Common myeloid progenitor, CD34-positive (primary cell): ENCODE results near the gene OPCML.

ENCODE experiments used
- CTCF ChIA-PET: fragments of 350-600 bp; sonication (Branson Sonifier 250); formaldehyde crosslinking; loops from one replicate; lab custom pipeline; 2021; ENCODE audit warnings: antibody characterized with exemption; lab: Charles Lee
- POLR2A ChIA-PET: fragments of 350-600 bp; sonication (Branson Sonifier 250); formaldehyde crosslinking; loops from one replicate; lab custom pipeline; 2021; ENCODE audit warnings: antibody characterized with exemption; lab: Charles Lee
- DNase-seq, 3 donors: peaks; one replicate each; pipeline versions ENCODE4 v3.0.0 to v3.0.0-alpha.2; 2013
- H3K27ac ChIP-seq, 2 experiments: 1 replicate in 1 of 2; 2 replicates in 1 of 2; pipeline ENCODE4 v1.7.0; 2013; ENCODE audit warnings: inconsistent platforms in 2 of 2, low read length in 2 of 2, mild to moderate bottlenecking in 2 of 2, low read depth in 1 of 2, moderate library complexity in 1 of 2; ENCODE audit not compliant: severe bottlenecking in 2 of 2, insufficient read depth in 1 of 2, poor library complexity in 1 of 2
- H3K27me3 ChIP-seq, 5 experiments: replicated peaks in 2 of 5; 1 replicate in 3 of 5; 2 replicates in 2 of 5; pipeline versions ENCODE4 v1.6.1 to v1.7.0; 2013; ENCODE audit warnings: low read length in 4 of 5, mild to moderate bottlenecking in 2 of 5, moderate library complexity in 2 of 5, inconsistent platforms in 1 of 5; ENCODE audit not compliant: insufficient read depth in 5 of 5, control insufficient read depth in 4 of 5
- H3K36me3 ChIP-seq, 4 experiments: 1 replicate in 2 of 4; 2 replicates in 2 of 4; pipeline versions ENCODE4 v1.6.1 to v1.7.0; 2013; ENCODE audit warnings: low read length in 3 of 4, control low read depth in 1 of 4, mild to moderate bottlenecking in 1 of 4; ENCODE audit not compliant: control insufficient read depth in 4 of 4, insufficient read depth in 4 of 4
- H3K4me1 ChIP-seq, 4 experiments: 1 replicate in 3 of 4; 2 replicates in 1 of 4; pipeline versions ENCODE4 v1.6.1 to v1.7.1; 2013; ENCODE audit warnings: low read length in 3 of 4, mild to moderate bottlenecking in 3 of 4, control low read depth in 1 of 4, inconsistent platforms in 1 of 4, moderate library complexity in 1 of 4; ENCODE audit not compliant: control insufficient read depth in 4 of 4, insufficient read depth in 4 of 4; ENCODE audit errors: control extremely low read depth in 1 of 4
- H3K4me3 ChIP-seq, 7 experiments: 1 replicate in 4 of 7; 2 replicates in 3 of 7; pipeline versions ENCODE4 v1.5.1 to v1.7.0; 2013; ENCODE audit warnings: mild to moderate bottlenecking in 7 of 7, low read length in 6 of 7, moderate library complexity in 6 of 7, inconsistent platforms in 2 of 7, low read depth in 2 of 7, control low read depth in 1 of 7; ENCODE audit not compliant: insufficient read depth in 4 of 7, control insufficient read depth in 1 of 7; ENCODE audit errors: extremely low read depth in 1 of 7
- H3K9me3 ChIP-seq, 5 experiments: 1 replicate in 4 of 5; 2 replicates in 1 of 5; pipeline versions ENCODE4 v1.6.1 to v1.7.1; 2013; ENCODE audit warnings: low read length in 4 of 5, mild to moderate bottlenecking in 2 of 5, inconsistent platforms in 1 of 5, low read depth in 1 of 5, moderate library complexity in 1 of 5; ENCODE audit not compliant: control insufficient read depth in 4 of 5, insufficient read depth in 2 of 5; ENCODE audit errors: control extremely low read depth in 1 of 5
- WGBS: methylation state at CpG from one replicate; pipeline ENCODE4 v1.1.5; 2013; ENCODE audit not compliant: insufficient coverage; 5-methylcytosine and 5-hydroxymethylcytosine counted together

OPCML gene

DNA sequence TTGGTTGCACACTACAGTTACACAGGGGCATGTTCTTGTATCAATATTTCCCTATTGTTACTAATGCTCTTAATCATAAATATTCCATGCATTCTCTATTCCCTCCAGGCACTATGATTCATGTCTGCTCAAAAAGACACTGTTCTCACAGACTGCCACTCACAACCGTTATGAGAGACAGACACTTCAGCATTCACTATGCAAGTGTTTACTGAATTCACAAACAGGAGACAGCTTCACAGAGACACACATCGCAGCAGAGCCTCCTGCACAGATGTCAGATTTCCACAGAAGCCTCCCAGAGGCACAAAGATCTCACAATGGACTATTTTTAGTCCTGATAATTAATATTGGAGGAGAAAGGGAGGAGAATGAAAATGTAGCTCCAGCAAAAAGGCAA lies 930.4 kb downstream of the OPCML start:
- H3K4me1 ChIP-seq, result no peaks in the 10 kb centered on the region
- no peak overlapping the region for H3K4me3 ChIP-seq
- H3K27ac ChIP-seq, result no peak overlapping the region
- 71% methylated on average over 1 of the region's 2 CpGs for WGBS
- H3K27me3 ChIP-seq, result no peaks in the 10 kb centered on the region
- ChIA-PET POLR2A (no interaction called here), CTCF (no interaction called here)
- H3K9me3 ChIP-seq, result no peaks in the 10 kb centered on the region
- no peak for DNase-seq
- H3K36me3 ChIP-seq, result no peaks in the 10 kb centered on the region

GRCh38 chr11:132595711-132596134 lies 936.6 kb downstream of the OPCML start:
- no peak overlapping the region for H3K4me3 ChIP-seq
- no peaks in the 10 kb centered on the region for H3K4me1 ChIP-seq
- ChIA-PET POLR2A (no interaction called here), CTCF (no interaction called here)
- 80% methylated on average over 1 of the region's 1 CpG for WGBS
- no peaks in the 10 kb centered on the region for H3K36me3 ChIP-seq
- H3K27me3 ChIP-seq, result no peaks in the 10 kb centered on the region
- no peak overlapping the region for H3K27ac ChIP-seq
- DNase-seq, result no peak
- H3K9me3 ChIP-seq, result no peaks in the 10 kb centered on the region

- Histone ChIP-seq H3K36me3 (no peaks in the 10 kb centered on the region), H3K27ac (no peak overlapping the region), H3K27me3 (no peaks in the 10 kb centered on the region), H3K4me3 (no peak overlapping the region), H3K9me3 (no peaks in the 10 kb centered on the region), H3K4me1 (no peaks in the 10 kb centered on the region)
- ChIA-PET POLR2A (no interaction called here), CTCF (no interaction called here)
- no peak for DNase-seq
- WGBS, result no CpG with 5 or more reads among the region's 1 CpG
Measured at GRCh38 chr11:132595246-132595645, 937.1 kb downstream of the OPCML start.

- POLR2A ChIA-PET, result no interaction called here
- 98% methylated on average over 5 of the region's 5 CpGs for WGBS
Measured at GRCh38 chr11:132590986-132591385, 941.3 kb downstream of the OPCML start.

DNA sequence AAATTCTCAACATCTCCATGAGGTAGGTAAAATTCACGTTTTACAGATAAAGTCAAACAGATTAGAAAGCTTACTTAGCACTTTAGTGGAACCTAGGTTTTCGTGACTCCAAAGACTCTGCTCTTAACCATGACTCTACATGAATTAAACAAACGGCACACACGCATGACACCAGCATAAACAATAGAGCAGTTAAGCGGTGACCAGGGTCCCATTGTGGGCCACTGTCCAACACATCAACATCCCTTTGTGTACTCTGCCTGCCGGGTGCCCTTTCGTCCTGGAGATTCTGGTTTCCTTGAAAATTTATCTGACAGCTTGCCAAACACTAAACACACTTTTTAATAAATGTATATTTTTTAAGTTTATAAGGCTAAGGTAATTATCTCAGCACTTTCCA lies 941.7 kb downstream of the OPCML start:
- 94% methylated on average over 6 of the region's 7 CpGs for WGBS
- CTCF ChIA-PET, result no interaction called here
- no peaks in the 10 kb centered on the region for H3K4me1 ChIP-seq
- H3K27me3 ChIP-seq, result no peaks in the 10 kb centered on the region
- no peak overlapping the region for H3K27ac ChIP-seq
- POLR2A ChIA-PET, result no interaction called here
- H3K9me3 ChIP-seq, result no peaks in the 10 kb centered on the region
- no peak overlapping the region for H3K4me3 ChIP-seq
- DNase-seq, result no peak
- H3K36me3 ChIP-seq, result no peaks in the 10 kb centered on the region

More at GRCh38 chr11:132590986-132591385, 941.3 kb downstream of the OPCML start:
- no peak for DNase-seq
- no peaks in the 10 kb centered on the region for H3K4me1 ChIP-seq
- CTCF ChIA-PET, result no interaction called here
- H3K4me3 ChIP-seq, result no peak overlapping the region
- H3K27me3 ChIP-seq, result no peaks in the 10 kb centered on the region
- H3K9me3 ChIP-seq, result no peaks in the 10 kb centered on the region
- H3K36me3 ChIP-seq, result no peaks in the 10 kb centered on the region
- no peak overlapping the region for H3K27ac ChIP-seq

GRCh38 chr11:132589791-132590190 lies 942.5 kb downstream of the OPCML start:
- CTCF ChIA-PET, result no interaction called here
- Histone ChIP-seq H3K9me3 (no peaks in the 10 kb centered on the region), H3K27ac (no peak overlapping the region), H3K4me1 (no peaks in the 10 kb centered on the region), H3K4me3 (no peak overlapping the region), H3K27me3 (no peaks in the 10 kb centered on the region), H3K36me3 (no peaks in the 10 kb centered on the region)
- DNase-seq, result no peak
- 100% methylated on average over 1 of the region's 1 CpG for WGBS
- POLR2A ChIA-PET, result no interaction called here

- Histone ChIP-seq H3K4me3 (no peak overlapping the region), H3K36me3 (no peaks in the 10 kb centered on the region), H3K27ac (no peak overlapping the region), H3K9me3 (no peaks in the 10 kb centered on the region), H3K27me3 (no peaks in the 10 kb centered on the region), H3K4me1 (no peaks in the 10 kb centered on the region)
- CTCF ChIA-PET, result no interaction called here
- no peak for DNase-seq
- POLR2A ChIA-PET, result no interaction called here
Measured at GRCh38 chr11:132588366-132588765, 943.9 kb downstream of the OPCML start.
